GM12865 (cell line): ENCODE data around the gene FAM111A.
A peak's percentile ranks its signal among the peaks of the same experiment; 100 is the strongest.

Experiments used
- DNase-seq: peaks from one replicate; pipeline ENCODE4 v3.0.0; 2010; ENCODE audit warnings: low read depth
- H3K4me3 ChIP-seq: 2 replicates; pipeline ENCODE4 v1.5.1; 2011; ENCODE audit warnings: mild to moderate bottlenecking, low read depth, low read length, control low read depth
- TF ChIP-seq, protein P1 (sequence below): IDR thresholded peaks from 2 replicates; pipeline ENCODE4 v1.5.1; 2011; ENCODE audit warnings: low read length, control low read depth, low read depth, inconsistent platforms; ENCODE audit not compliant: insufficient read depth; ENCODE audit errors: missing control alignments

The FAM111A gene

DNA sequence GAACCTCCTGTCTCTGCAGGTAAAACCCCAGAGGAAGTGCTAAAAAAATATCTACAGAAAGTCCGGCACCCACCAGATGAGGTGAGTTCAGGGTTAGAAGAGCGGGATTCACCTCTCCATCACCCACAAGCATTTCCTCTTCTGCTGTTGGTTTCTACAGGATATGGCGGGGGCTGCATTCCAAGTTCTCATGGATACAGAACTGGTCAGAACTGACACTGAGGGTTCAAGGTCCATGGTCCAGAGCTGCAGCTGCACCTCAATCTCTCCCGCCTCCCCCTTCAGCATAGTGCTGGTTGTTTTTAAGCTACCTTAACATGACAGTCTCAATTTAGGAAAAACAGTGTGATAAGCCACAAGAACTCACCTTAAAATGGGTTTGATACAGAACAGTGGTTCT lies 48.4 kb downstream of the FAM111A start:
- H3K4me3 ChIP-seq: no peak overlapping the region
- TF ChIP-seq, protein P1, sequence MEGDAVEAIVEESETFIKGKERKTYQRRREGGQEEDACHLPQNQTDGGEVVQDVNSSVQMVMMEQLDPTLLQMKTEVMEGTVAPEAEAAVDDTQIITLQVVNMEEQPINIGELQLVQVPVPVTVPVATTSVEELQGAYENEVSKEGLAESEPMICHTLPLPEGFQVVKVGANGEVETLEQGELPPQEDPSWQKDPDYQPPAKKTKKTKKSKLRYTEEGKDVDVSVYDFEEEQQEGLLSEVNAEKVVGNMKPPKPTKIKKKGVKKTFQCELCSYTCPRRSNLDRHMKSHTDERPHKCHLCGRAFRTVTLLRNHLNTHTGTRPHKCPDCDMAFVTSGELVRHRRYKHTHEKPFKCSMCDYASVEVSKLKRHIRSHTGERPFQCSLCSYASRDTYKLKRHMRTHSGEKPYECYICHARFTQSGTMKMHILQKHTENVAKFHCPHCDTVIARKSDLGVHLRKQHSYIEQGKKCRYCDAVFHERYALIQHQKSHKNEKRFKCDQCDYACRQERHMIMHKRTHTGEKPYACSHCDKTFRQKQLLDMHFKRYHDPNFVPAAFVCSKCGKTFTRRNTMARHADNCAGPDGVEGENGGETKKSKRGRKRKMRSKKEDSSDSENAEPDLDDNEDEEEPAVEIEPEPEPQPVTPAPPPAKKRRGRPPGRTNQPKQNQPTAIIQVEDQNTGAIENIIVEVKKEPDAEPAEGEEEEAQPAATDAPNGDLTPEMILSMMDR: no peak
- DNase-seq: peak; percentile 30

DNA sequence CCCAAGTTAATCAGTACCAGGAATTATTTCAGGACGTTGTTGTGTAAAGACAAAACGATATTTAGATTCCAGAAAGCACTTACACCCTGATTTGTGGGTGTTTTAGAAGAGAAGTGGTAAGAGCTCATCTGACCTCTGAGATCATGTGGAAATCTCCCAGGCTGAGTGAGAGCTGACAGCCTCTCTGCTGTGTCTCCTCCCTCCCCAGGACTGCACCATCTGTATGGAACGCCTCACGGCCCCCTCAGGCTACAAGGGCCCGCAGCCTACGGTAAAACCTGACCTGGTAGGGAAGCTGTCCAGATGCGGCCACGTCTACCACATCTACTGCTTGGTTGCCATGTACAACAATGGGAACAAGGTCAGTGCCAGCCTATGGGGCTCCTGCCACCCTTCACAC lies 49.2 kb downstream of the FAM111A start:
- no peak for DNase-seq
- no peak overlapping the region for H3K4me3 ChIP-seq
- TF ChIP-seq, protein P1: no peak

DNA sequence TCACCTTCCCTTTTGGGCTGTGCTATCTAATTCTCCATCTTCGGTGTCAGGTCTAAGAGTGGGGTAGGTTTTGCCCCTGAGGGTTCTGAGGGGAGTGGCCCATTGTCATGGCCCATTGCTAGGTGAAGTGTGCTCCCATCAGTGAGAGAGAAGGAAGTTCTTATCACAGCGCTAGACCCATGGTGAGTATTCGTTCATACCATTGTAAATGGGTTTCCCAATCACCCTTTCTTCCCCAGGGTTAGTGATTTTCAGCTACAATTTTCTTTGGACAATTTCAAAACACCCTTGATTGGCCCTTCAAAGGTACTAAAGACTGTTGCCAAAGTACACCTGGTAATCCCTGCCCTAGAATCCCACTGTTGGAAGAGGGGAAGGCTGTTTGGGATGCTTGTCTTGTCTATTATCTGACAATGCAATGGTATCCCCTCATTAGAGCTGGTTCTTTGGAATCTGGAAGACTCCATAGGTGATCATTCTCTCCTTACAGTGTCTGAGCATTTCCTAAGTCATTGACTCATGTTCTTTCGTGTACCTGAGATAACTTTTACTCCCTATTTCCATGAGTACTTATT lies 49.9 kb downstream of the FAM111A start:
- no peak for DNase-seq
- TF ChIP-seq, protein P1: no peak
- H3K4me3 ChIP-seq: no peak overlapping the region

DNA sequence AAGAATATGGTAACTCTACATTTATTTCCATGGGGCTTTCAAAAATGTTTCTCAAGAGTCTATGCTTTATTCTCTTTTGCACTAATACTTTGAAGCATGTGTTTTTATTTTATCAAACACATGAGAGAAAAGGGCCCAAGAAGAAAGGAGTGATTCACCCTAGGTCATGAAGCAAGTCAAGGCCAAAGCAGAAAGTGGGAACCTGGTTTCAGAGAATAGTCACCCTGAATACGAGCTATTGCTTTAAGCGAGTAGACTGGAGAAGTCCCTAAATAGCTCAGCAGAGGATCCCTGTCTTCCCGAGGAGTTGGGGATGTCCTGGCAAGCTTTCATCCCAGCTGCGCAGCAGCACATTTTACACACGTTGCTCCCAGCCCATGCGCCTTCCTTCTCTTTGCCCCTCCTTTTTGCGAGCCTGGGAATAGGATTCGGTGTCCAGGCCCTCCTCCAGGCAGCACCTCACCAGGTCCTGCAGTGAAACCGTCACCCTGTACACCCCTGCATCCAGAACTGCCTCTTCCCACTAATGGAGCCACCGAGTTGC lies 51.0 kb downstream of the FAM111A start:
- TF ChIP-seq, protein P1: no peak
- DNase-seq: no peak
- no peak overlapping the region for H3K4me3 ChIP-seq

DNA sequence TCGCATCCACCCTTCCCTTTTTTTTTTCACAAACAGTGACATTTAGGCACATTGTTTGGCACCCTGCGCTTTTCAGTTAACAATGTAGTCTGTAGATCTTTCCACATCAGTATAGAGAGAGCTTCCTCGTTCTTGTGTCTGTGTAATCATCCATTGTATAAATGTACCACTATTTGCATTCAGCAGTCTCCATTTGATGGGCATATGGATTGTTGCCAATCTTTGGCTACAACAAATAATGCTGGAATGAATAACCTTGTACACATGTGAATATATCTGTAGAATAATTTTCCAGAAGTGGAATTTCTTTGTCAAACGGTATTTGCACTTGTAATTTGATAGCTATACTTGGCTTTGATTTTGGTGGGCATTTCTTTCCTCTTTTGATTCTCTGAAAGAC lies 52.9 kb downstream of the FAM111A start:
- TF ChIP-seq, protein P1: no peak
- no peak for DNase-seq
- no peak overlapping the region for H3K4me3 ChIP-seq

DNA sequence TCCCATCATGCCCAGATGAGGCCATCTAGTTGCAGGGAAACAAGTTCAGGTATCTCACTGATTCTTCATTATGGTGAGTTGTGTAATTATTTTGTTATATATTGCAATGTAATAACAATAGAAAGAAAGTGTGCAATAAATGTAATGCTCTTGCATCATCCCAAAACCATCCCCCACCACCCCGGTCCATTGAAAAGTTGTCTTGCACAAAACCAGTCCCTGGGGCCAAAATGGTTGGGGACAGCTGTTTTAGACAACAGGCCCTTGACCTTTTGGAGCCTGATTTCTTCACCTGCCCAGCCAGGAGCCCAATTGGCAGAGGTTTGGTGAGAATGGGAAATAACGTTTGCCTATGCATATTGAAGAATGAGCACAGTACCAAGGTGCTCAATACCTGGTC lies 54.1 kb downstream of the FAM111A start:
- no peak for DNase-seq

More for the DNA sequence above, 54.1 kb downstream of the FAM111A start:
- no peak overlapping the region for H3K4me3 ChIP-seq
- TF ChIP-seq, protein P1: no peak
